Medulla oblongata (tissue), 1 donor: ENCODE results near the gene CTNS.
A peak's percentile ranks its signal among the peaks of the same experiment; 100 is the strongest.
"Not testable (repeated sequence)": the region's sequence is repeated elsewhere in the genome, so short reads cannot be mapped to it uniquely, and the experiment has no call there.

ENCODE experiments used
- DNase-seq: peaks from one replicate; pipeline ENCODE4 v3.0.0-alpha.2; 2015; ENCODE audit errors: extremely low spot score

CTNS gene

DNA sequence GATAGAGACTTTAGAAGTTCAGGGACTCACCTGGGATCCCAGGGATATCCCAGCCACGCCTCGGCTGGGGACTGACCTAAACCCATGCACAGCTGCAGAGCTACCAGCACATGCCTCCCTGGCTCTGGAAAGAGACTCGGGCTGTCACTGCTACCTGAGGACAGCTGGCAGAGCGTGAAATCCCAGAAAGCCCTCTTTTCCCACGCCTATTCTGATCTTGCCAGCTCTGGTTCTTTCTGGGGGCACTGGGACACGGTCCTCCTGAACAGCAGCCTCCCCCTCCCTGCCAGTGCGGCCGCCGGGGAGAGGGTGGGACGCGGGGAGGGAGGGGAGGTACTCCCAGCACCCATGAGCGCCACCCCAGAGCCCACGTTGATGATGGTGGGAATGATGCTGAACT, 48.6 kb downstream of the CTNS start:
- no peak for DNase-seq

DNA sequence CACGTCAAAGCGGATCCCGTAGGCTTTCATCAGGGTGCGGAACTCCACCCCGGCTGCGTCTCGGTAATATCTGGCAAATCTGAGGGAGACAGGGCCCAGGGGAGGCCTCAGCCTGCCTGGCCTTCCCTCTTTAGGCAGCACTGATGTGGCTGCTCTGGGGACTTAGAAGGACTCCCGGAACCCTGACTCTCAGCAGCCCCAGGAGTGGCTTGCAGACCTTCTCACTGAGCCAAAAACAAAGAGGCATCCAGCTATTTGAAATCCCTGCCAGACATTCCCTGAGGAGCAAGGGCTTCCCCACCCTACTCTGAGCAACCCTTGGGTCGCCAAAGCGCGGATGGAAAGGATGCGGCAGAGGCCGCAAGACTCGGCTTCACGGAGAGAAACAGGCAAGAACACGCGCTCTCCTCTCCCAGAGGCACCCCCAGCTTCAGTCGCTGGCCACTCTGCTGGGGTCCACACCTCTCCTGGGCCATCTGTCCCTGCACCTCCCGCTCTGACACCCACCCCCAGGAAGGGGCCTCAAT, 51.5 kb downstream of the CTNS start:
- no peak for DNase-seq

DNA sequence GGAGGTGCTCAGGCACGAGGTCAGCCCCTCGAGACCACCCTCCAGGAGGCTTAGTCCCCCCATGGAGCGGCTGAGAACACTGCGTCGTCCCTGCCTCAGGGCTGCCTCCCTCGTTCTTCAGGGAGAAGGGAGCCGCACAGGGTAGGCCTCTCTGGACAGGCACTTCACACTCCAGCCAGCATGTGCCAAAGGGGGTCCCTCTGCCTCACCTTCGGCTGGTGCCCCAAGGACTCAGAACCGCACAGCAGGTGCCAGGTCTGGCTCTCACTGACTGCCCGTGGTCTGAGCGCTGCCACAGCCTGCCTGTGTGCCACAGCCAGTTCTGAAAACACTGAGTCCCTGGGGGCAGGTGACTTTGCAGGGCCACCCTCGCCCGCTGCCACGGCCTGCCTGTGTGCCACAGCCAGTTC, 52.3 kb downstream of the CTNS start:
- no peak for DNase-seq

DNA sequence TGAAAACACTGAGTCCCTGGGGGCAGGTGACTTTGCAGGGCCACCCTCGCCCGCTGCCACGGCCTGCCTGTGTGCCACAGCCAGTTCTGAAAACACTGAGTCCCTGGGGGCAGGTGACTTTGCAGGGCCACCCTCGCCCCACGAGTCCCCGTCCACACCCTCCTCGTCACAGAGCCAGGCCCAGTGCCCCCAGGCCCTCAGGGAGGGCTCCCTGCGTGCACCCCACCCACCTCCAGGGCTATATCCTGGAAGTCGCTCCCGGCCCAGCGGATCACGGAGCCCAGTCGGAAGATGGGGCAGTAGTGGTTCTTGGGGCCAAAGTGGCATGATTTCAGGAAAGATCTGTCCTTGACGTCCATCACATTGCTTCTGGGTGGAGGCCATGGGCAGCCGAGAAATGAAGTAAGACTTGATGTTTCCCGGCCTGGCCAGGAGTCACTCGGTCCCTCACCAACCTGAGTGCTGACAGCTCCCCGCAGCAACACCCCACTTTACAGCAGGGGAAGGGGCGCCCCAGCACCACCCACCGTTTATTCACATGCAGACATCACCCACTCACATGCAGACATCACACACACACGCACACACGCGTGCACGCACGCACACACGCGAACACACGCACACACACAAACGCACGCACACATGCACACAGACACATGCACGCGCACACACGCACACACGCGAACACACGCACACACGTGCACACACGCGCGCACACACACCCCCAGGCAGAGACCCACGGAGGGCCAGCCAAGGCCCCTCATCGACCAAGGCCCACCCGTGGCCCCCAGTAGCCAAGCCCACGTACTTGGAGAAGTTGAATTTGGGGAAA, 52.9 kb downstream of the CTNS start:
- DNase-seq, result no peak

DNA sequence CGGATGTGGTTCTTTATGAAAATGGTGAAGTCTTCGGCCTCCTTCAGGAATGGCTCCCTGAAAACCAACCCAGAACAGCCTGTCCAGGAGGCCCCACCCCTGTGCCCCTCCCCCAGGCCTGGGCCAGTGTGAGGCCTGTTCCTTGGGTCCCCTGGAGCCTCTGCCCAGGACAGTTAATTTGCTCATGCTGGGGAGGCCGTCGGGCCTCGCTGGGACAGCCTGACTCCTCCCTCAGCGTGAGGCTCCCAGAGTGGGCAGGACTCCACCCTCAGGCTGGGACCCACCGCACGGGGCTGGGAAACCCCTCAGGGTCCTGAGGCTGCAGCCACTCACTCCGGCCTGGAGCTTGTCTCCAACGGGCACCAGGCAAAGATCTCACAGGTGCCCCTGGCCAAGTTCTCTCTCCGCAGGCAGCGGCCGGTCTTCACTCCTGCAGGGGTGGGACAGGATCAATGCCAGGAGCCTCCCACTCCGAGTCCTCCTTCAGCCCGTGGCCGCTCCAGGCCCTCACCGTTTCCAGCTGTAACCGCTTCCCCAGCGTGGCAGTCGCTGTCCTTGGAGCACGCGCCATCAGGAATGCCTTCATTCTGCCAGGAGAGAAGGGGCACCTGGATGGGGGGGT, 53.6 kb downstream of the CTNS start:
- no peak for DNase-seq

DNA sequence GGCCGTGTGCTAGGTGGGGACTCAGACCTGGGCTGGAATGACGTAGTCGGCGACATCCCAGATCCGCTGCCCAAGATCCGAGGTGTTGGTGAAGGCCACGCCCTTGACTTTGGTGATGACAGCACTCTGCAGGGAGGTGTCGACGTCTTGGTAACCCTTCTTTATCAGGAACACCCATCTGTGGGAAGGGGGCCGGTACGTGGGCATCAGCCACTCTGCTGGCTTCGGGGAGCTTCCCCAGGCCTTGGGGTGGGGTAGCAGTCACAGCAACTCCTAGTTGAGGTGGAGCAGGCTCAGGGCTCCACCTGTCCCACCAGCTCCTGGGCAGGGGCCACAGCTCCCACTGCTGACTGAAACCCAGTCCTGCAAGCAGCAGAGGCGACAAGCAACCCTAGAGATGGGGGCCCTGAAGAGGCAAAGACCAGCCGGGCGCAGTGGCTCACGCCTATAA, 55.1 kb downstream of the CTNS start:
- no peak for DNase-seq

DNA sequence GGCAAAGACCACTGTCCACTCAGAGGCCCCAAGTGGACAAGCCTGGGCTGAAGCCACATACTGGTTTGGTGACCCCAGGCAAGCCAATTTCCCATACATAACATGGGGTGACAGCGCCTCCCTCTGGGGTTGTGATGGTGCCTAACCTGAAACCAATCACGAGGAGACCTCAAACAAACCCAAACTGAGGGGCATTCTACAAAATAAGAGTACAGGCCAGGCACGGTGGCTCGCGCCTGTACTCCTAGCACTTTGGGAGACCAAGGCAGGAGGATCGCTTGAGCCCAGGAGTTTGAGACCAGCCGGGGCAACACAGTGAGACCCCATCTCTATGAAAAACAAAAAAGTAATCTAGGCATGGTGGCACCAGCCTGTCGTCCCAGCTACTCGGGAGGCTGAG, 55.8 kb downstream of the CTNS start:
- DNase-seq, result no peak

DNA sequence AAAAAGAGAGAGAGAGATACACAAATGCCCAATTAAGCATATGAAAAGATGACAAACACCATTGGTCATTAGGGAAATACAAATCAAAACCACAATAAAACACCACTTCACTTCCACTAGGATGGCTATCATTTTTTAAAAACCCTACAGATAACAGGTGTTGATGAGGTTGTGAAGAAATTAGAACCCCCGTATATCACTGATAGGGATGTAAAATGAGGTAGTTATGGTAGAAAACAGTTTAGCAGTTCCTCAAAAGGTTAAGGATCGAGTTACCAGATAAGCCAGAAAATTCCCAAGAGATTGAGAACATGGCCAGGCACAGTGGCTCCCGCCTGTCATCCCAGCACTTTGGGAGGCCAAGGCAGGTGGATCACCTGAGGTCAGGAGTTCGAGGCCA, 56.6 kb downstream of the CTNS start:
- DNase-seq, result no peak

DNA sequence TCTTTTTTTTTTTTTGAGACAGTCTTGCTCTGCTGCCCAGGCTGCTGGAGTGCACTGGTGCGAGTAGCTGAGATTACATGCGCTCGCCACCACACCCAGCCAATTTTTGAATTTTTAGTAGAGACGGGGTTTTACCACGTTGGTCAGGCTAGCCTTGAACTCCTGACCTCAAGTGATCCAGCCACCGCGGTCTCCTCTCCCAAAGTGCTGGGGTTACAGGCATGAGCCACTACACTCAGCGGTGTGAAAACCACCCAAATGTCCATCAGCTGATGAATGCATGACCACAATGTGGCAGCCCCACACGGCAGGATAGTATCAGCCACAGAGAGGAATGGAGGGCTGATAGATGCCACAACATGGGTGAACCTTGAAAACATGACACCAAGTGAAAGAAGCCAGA, 57.3 kb downstream of the CTNS start:
- no peak for DNase-seq

DNA sequence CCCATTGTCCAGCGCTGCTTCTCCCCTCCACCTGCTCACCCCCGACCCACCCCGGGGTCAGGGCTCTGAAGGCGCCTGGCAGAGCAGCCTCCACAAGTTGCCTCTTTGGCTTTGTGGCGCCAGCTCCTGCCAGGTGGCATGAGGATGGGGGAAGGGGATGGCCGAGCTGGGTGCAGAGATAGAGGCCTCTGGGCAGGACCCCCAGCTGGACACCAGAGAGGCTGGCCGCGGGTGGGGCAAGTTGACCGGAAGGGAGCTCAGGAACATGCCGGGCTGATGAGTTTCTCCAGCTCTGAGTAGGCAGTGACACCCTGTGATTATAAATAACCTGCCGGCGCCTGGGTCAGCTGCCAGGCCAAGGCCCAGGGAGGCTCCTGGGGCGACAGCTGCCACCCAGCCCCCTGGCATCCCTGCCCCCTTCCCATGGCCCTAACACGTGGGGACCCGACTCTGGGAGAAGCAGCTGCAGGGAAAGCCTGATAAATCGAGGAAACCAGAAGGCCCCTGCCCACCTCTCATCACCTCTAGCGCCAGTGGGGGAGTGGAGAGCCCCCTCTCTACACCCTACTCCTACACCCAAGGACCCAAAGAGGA, 58.7 kb downstream of the CTNS start:
- no peak for DNase-seq

DNA sequence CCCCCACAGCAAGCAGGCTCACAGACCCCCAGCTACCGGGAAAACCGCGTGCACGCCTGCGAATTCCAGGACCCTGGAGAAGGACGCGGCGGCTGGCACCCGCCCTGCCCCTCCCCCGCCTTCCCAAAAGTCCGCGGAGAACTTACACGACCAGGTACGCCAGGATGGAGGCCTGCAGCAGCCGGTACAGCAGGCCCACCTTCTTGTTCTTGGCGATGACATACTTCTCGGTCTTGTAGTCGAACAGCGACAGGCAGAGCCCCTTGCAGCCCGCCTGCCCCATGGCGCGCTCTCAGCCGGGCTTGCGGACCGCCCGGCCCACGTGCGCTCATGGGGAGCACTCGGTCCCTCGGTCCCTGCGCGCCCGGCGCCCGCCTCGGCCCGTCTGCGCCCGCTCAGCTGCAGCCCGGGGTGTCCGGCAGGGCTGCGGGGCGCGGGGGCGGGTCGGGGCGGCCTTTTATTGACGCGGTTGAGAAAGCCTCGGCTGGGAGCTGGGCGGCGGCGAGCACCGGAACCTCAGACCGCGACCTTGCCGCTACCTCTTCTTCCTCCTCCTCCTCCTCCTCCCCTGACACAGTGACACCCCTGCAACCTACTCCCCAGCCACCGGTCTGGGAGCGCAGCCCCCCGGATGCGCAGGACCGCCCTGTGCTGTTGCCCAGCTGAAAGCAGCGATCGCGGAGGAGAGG, 59.3 kb downstream of the CTNS start, which contains the start of gene P2RX5:
TSS of gene P2RX5 (minus strand) at position 433 of the 689 bp plus-strand sequence. CDS start at position 283, 150 bp downstream.
- no peak for DNase-seq

DNA sequence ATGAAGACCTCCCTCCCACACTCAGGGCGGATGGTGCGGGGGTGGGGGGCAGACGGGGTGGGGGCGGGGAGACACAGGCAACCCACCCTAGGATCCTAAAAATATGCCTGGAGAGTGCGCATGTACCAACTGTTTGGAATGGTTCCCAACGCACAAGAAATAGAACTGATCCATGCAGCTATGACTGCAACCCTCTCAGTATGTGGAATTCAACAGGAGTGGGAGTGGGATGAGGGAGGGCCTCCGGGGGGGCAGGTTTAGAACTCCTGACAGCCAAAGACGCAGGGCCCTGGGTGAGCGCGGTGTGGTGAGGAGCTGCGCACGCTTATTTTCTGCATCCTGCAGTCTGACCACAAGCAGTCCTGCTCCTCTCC, 60.5 kb downstream of the CTNS start:
- no peak for DNase-seq

DNA sequence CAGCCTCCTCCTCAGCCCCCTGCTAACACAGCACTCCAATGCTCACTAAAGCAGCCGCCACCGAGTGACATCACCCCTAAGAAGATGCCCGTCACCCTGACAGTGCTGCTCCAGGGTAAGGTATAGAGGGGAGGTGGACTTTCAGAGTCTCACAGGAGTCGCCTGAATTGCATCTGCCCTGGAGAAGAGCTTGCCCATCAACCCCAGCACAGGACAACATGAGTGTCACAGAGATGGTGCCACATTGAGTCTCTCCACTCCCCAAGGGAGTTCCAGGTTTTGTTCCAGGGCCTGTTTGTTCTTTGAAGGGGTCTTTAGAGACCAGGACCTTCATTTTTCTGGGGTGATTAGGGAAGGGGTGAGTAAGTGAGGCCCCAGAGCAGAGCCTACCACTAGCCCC, 61.6 kb downstream of the CTNS start:
- no peak for DNase-seq

DNA sequence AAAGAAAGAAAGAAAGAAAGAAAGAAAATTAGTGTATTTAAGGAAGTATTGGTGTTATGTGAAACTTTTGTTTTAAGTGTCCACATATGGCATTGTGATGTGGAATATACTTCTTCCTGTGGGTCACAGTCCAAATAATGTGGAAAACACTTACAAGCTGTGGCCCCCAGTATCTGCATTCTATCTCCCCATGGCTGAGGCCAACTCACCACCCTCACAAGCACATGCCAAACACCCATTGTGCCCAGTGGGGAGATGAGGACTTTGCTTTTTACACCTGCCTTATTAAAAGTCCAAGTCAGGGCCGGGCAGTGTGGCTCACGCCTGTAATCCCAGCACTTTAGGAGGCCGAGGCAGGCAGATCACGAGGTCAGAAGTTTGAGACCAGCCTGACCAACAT, 63.4 kb downstream of the CTNS start:
- no peak for DNase-seq

DNA sequence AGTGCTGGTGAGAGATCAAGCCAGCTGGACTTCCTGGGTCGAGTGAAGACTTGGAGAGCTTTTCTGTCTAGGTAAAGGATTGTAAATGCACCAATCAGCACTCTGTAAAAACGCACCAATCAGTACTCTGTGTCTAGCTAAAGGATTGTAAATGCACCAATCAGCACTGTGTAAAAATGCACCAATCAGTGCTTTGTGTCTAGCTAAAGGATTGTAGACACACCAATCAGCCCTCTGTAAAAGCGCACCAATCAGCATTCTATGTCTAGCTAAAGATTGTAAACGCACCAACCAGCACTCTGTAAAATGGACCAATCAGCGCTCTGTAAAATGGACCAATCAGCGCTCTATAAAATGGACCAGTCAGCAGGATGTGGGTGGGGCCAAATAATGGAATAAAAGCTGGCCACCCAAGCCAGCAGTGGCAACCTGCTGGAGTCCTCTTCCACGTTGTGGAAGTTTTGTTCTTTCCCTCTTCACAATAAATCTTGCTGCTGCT, 65.5 kb downstream of the CTNS start:
- not testable (repeated sequence) for DNase-seq

DNA sequence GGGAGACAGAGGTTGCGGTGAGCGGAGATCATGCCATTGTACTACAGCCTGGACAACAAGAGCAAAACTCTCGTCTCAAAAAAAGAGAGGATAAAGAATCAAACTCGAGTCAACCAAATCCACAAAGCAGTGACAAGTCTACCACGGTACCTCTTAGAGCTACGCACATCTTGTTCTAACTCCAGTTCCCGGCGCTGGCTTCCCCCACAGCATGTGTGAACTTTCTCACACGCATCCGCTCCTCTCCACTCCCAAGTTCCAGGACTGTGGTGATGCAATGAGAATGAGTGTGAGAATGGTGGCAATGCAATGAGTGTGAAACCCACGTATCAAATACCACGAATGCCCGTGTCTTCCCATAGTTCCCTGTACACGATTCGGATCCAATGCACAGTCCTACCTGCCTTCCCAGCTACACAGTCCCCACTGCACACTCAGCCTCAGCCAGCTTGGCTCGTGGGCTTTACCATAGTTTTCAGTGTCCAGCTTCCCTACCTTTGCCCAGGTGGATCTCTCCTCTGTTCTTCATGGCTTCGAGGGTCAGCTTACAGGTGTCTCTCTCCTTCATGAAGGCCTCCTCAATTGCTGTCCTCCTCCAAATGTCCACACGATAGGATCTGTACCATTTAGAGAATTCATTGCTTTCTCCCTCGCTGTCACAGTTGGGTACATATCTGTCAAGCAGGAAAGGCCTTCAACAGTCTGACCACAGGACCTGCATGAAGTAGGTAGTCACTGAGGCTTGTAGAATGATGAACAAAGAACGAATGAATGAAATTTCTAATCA, 68.6 kb downstream of the CTNS start:
- DNase-seq, result no peak

DNA sequence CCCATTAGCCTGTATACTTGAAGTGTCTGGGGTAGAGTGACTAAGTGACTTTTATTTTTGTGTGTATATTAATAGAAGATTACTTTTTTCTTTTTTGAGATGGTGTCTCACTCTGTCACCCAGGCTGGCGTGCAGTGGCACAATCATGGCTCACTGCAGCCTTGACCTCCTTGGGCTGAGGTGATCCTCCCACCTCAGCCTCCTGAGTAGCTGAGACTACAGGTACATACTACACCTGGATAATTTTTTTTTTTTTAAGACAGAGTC, 69.1 kb downstream of the CTNS start:
- DNase-seq, result not testable (repeated sequence)

DNA sequence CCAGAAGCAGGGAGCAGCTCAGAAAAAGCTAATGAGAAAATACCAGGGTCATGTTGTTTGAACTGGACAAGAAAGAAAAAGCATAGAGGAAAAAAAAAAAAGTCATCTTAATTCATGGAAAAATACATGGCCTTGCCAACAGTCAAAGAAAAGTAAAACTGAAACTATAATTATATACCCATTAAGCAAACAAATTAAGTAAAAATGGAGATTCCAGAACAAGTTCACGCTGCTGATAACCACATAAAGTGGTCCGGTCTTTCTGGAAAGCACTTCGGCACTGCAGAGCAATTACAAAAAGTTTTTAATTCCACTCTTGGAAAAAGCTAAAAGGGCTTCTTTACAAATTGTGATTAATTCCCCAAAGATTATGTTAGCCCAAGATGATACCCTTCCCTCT, 71.8 kb downstream of the CTNS start:
- no peak for DNase-seq

DNA sequence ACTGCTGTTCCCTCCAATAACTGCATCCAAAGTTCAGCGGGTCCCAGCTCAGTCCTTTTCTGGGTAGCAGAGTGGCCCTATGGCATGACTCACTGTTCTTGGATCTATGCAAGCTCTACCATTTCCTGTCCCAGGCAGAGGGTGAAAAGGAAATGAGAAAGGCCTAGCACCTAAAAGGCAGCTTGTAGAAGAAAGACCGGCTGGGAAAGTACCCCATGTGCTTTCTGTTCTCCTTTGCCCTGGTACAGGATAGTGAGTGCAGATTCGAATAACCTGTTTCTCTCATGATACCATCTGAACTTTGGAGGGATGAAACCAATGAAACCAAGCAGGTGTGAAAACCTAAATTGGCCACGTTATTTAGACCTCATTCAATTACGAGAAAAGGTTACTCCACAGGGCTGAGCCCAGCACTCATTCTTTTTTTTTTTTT, 74.4 kb downstream of the CTNS start:
- DNase-seq, result peak; percentile 37
